Measurements from ENCODE around the gene GRIA4.

Gene GRIA4

DNA sequence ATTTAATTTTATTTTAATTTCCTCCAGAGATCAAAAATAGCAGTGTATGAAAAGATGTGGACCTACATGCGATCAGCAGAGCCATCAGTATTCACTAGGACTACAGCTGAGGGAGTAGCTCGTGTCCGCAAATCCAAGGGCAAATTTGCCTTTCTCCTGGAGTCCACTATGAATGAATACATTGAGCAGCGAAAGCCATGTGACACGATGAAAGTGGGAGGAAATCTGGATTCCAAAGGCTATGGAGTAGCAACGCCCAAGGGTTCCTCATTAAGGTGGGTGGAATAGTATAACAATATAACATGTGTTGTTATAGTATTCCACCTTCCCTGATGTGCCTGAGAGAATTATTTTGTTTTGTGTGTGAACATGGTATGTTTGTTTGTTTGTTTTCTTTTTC is 323.8 kb downstream of the GRIA4 start:
- DNase-seq: no peak
- no peaks in the 10 kb centered on the region for H3K27me3 ChIP-seq (replicated peaks)
- H3K27ac ChIP-seq: no peak overlapping the region
- TF ChIP-seq, protein P1, sequence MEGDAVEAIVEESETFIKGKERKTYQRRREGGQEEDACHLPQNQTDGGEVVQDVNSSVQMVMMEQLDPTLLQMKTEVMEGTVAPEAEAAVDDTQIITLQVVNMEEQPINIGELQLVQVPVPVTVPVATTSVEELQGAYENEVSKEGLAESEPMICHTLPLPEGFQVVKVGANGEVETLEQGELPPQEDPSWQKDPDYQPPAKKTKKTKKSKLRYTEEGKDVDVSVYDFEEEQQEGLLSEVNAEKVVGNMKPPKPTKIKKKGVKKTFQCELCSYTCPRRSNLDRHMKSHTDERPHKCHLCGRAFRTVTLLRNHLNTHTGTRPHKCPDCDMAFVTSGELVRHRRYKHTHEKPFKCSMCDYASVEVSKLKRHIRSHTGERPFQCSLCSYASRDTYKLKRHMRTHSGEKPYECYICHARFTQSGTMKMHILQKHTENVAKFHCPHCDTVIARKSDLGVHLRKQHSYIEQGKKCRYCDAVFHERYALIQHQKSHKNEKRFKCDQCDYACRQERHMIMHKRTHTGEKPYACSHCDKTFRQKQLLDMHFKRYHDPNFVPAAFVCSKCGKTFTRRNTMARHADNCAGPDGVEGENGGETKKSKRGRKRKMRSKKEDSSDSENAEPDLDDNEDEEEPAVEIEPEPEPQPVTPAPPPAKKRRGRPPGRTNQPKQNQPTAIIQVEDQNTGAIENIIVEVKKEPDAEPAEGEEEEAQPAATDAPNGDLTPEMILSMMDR (IDR thresholded peaks at IDR 0.05; ENCODE audit: low read depth, low read length, missing control alignments): no peak
- no peak overlapping the region for H3K4me3 ChIP-seq (ENCODE audit: low read depth, low read length)
- H3K36me3 ChIP-seq (replicated peaks): no peaks in the 10 kb centered on the region
- in situ Hi-C loops (cut with HindIII; ENCODE audit: low pct_ligation_motif_present, low sequenced_read_pairs): no loop called here

DNA sequence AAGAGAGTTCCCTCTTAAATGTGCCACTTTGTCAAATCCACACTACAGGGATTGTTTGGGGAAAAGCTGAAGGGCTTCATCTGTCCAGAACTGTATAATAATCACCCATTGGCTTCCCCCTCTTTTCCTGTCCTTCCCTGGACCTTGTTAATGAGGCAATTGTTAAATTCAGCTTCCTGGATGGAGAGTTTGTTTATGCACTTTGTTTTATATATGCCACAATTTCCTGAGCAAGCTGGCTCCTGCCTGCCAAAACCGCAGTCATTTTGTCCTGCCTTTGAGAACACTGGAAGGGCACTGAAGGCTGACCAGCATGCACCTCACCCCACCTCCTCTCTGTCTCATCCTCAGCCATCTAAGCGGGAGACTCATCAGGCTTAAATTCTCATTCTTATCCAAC is 325.9 kb downstream of the GRIA4 start:
- DNase-seq: no peak
- Histone ChIP-seq H3K4me3 (ENCODE audit: low read depth, low read length) (no peak overlapping the region), H3K36me3 (replicated peaks) (no peaks in the 10 kb centered on the region), H3K27me3 (replicated peaks) (no peaks in the 10 kb centered on the region), H3K27ac (no peak overlapping the region)
- TF ChIP-seq, protein P1 (IDR thresholded peaks at IDR 0.05; ENCODE audit: low read depth, low read length, missing control alignments): no peak
- in situ Hi-C loops (cut with HindIII; ENCODE audit: low pct_ligation_motif_present, low sequenced_read_pairs): no loop called here

DNA sequence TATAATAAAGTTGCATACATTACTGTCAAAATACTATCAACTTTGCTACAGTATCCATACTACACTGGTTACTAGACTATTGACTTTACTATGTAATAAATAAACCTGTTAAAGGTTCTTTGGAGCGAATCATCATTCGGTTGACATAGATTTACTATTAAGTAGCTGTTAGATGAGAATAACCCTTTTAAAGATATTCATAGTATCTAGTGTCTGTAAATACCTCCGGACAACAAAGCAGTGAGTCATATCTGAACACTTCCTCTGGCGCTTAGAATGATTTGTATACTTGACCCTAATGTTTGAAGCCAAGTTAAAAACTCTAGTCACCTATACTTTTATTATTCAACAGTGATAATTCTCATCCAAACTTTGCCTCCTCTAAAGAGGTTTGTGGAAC is 327.5 kb downstream of the GRIA4 start:
- Histone ChIP-seq H3K27me3 (replicated peaks) (no peaks in the 10 kb centered on the region), H3K4me3 (ENCODE audit: low read depth, low read length) (no peak overlapping the region), H3K36me3 (replicated peaks) (no peaks in the 10 kb centered on the region), H3K27ac (peak overlapping the region; percentile 10)
- in situ Hi-C loops (cut with HindIII; ENCODE audit: low pct_ligation_motif_present, low sequenced_read_pairs): no loop called here
- peak; percentile 44 for DNase-seq
- TF ChIP-seq, protein P1 (IDR thresholded peaks at IDR 0.05; ENCODE audit: low read depth, low read length, missing control alignments): no peak

DNA sequence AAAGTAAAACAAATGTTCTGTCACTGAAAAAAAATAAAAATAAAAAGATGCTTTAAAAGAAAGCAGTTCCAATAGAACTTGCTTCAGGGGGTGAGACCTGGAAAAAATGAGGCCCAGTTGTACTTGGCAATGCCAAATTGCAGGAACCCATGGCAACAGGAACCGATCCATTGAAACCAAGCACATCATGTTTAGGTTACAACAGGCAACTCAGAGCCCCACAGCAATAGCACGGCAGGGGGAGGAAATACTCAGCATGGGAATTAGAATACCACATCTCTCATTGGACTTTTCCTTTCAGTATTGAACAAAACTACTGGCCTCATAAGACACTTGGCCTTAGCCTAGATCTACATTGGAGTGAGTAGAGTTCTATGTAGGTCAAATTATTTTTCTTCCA is 327.9 kb downstream of the GRIA4 start:
- H3K36me3 ChIP-seq (replicated peaks): no peaks in the 10 kb centered on the region
- TF ChIP-seq, protein P1 (IDR thresholded peaks at IDR 0.05; ENCODE audit: low read depth, low read length, missing control alignments): no peak
- H3K4me3 ChIP-seq (ENCODE audit: low read depth, low read length): no peak overlapping the region
- peak overlapping the region; percentile 10 for H3K27ac ChIP-seq
- DNase-seq: peak; percentile 29
- in situ Hi-C loops (cut with HindIII; ENCODE audit: low pct_ligation_motif_present, low sequenced_read_pairs): no loop called here
- H3K27me3 ChIP-seq (replicated peaks): no peaks in the 10 kb centered on the region

DNA sequence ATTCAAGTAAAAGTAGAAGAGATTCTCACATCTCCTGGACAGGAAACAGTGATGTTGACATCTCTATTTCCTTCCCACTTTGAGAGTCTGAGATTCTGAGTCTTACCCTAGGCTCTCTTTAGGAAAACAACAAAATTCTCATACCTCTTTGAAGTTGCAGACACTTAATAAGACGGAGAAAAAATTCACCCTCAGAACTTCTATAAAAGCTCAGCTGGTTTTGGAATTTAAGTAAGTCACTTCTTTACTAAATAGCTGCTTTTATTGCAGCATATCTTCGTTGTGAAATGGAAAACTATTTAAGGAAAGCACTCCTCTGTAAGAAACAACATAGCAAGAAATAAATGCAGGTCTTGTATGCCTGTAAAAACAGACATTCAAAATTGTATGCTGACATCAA is 333.0 kb downstream of the GRIA4 start:
- in situ Hi-C loops (cut with HindIII; ENCODE audit: low pct_ligation_motif_present, low sequenced_read_pairs): no loop called here
- Histone ChIP-seq H3K36me3 (replicated peaks) (no peaks in the 10 kb centered on the region), H3K4me3 (ENCODE audit: low read depth, low read length) (no peak overlapping the region), H3K27ac (no peak overlapping the region), H3K27me3 (replicated peaks) (no peaks in the 10 kb centered on the region)
- TF ChIP-seq, protein P1 (IDR thresholded peaks at IDR 0.05; ENCODE audit: low read depth, low read length, missing control alignments): no peak
- DNase-seq: no peak

DNA sequence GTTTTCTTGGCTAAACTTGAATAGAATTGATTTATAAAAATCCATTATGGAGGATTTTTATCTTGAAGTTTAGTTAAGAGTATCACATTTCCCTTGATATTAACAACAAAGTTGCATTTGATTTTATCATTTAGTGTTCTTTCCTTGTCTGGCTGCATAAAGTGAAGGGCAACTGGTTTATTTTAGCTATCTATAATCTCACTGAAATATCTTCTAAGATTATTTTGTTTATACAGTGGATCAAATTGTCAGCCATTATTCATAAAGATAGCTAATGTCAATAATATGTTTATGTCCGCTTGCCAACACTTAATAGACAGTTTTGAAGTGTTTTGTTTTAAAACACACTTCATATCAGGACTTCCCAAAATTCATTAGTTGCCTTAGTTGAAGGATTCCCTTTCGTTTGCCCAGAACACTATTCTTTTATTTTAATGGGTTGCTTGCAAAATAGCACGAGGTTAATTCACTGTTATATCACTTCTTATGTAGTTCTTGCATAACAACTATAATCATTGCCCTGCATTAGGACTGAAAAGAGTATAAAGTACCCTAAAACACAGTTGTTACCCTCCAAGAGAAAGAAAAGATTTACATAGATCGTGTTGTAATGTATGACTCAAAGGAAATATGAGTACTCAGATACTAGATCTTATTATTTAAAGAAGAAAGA is 339.2 kb downstream of the GRIA4 start:
- Histone ChIP-seq H3K4me3 (ENCODE audit: low read depth, low read length) (no peak overlapping the region), H3K36me3 (replicated peaks) (no peaks in the 10 kb centered on the region), H3K27ac (no peak overlapping the region), H3K27me3 (replicated peaks) (no peaks in the 10 kb centered on the region)
- DNase-seq: no peak
- TF ChIP-seq, protein P1 (IDR thresholded peaks at IDR 0.05; ENCODE audit: low read depth, low read length, missing control alignments): no peak
- in situ Hi-C loops (cut with HindIII; ENCODE audit: low pct_ligation_motif_present, low sequenced_read_pairs): no loop called here
